ENCODE data around the gene FOXS1. TPM values are rescaled to one million over a fixed set of nuclear protein-coding genes. Genes with fewer than 3 reads are reported as not detected.
"Not testable (repeated sequence)": the region's sequence is repeated elsewhere in the genome, so short reads cannot be mapped to it uniquely, and the experiment has no call there.

The FOXS1 gene
- total RNA-seq, 1 experiment from 2014 or later: not detected

- POLR2A ChIA-PET (ENCODE audit: low non-redundant PET): interaction anchor here (0.5 kb wide), 1 partner anchor 23 kb away, joined by 7 read pairs; no protein-coding TSS in a partner anchor
These were observed 15.7 kb downstream of the FOXS1 start for GRCh38 chr20:31829731-31830130.

GRCh38 chr20:31828016-31828415 is 17.4 kb downstream of the FOXS1 start:
- DNase-seq (ENCODE audit: low spot score); POLR2A ChIA-PET (ENCODE audit: low non-redundant PET); H3K27ac ChIP-seq (ENCODE audit: low read depth, low read length, poor library complexity, severe bottlenecking); BruUV-seq (replicated peaks); H3K4me3 ChIP-seq (ENCODE audit: low read depth, low read length, poor library complexity, severe bottlenecking); H3K36me3 ChIP-seq (ENCODE audit: insufficient read depth, low read length, poor library complexity, severe bottlenecking); H3K27me3 ChIP-seq (replicated peaks; ENCODE audit: insufficient read depth, low read depth, low read length, poor library complexity); H3K4me1 ChIP-seq (ENCODE audit: insufficient read depth, low read length, poor library complexity, severe bottlenecking); H3K9me3 ChIP-seq (ENCODE audit: low read depth, low read length, poor library complexity, severe bottlenecking): not testable (repeated sequence)
- intact Hi-C loops (cut with micrococcal nuclease; ENCODE audit: unreplicated experiment): loop anchor here (10.0 kb wide), 1 partner anchor 827 kb away; no protein-coding TSS in a partner anchor
- CTCF ChIA-PET: interaction anchor here (0.7 kb wide), 1 partner anchor 12 kb away, joined by 4 read pairs; no protein-coding TSS in a partner anchor

More at GRCh38 chr20:31829731-31830130, 15.7 kb downstream of the FOXS1 start:
- H3K27ac ChIP-seq (ENCODE audit: low read depth, low read length, poor library complexity, severe bottlenecking): no peak overlapping the region
- H3K36me3 ChIP-seq (ENCODE audit: insufficient read depth, low read length, poor library complexity, severe bottlenecking): no peaks in the 10 kb centered on the region
- BruUV-seq (replicated peaks): no TSS peak
- no peak overlapping the region for H3K4me3 ChIP-seq (ENCODE audit: low read depth, low read length, poor library complexity, severe bottlenecking)
- no peak for DNase-seq (ENCODE audit: low spot score)
- TF ChIP-seq, protein P1, sequence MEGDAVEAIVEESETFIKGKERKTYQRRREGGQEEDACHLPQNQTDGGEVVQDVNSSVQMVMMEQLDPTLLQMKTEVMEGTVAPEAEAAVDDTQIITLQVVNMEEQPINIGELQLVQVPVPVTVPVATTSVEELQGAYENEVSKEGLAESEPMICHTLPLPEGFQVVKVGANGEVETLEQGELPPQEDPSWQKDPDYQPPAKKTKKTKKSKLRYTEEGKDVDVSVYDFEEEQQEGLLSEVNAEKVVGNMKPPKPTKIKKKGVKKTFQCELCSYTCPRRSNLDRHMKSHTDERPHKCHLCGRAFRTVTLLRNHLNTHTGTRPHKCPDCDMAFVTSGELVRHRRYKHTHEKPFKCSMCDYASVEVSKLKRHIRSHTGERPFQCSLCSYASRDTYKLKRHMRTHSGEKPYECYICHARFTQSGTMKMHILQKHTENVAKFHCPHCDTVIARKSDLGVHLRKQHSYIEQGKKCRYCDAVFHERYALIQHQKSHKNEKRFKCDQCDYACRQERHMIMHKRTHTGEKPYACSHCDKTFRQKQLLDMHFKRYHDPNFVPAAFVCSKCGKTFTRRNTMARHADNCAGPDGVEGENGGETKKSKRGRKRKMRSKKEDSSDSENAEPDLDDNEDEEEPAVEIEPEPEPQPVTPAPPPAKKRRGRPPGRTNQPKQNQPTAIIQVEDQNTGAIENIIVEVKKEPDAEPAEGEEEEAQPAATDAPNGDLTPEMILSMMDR (conservative IDR thresholded peaks at IDR 0.05; ENCODE audit: low read depth, low read length): no peak
- H3K4me1 ChIP-seq (ENCODE audit: insufficient read depth, low read length, poor library complexity, severe bottlenecking): no peaks in the 10 kb centered on the region
- CTCF ChIA-PET: interaction anchor here (0.5 kb wide), 1 partner anchor 944 kb away, joined by 9 read pairs; no protein-coding TSS in a partner anchor
- H3K9me3 ChIP-seq (ENCODE audit: low read depth, low read length, poor library complexity, severe bottlenecking): no peaks in the 10 kb centered on the region
- intact Hi-C loops (cut with micrococcal nuclease; ENCODE audit: unreplicated experiment): loop anchor here (10.0 kb wide), 1 partner anchor 825 kb away; no protein-coding TSS in a partner anchor
- H3K27me3 ChIP-seq (replicated peaks; ENCODE audit: insufficient read depth, low read depth, low read length, poor library complexity): no peaks in the 10 kb centered on the region

DNA sequence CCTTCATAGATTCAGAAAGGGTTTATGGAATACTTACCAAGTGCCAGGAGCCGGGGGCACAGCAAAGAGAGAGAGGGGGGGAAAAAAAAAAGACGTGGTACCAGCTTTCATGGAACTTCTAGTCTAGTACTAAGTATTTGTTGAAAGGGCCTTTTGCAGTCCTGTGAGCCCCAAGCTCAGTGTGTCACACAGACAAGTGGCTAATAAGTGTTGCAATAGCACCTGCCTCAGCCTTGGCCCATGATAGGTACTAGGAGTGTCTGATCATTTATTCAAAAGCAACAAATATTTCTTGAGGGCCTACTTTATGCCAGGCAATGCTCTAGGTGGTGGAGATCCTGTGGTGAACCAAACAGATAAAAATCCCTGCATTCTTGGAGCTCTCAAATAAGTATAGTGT is 18.3 kb downstream of the FOXS1 start:
- no peak overlapping the region for H3K27ac ChIP-seq (ENCODE audit: low read depth, low read length, poor library complexity, severe bottlenecking)
- CTCF ChIA-PET: no interaction called here
- intact Hi-C loops (cut with micrococcal nuclease; ENCODE audit: unreplicated experiment): loop anchor here (10.0 kb wide), 1 partner anchor 828 kb away; no protein-coding TSS in a partner anchor
- POLR2A ChIA-PET (ENCODE audit: low non-redundant PET): no interaction called here
- H3K4me1 ChIP-seq (ENCODE audit: insufficient read depth, low read length, poor library complexity, severe bottlenecking): peaks cover 9% of the 10 kb centered on the region
- no peaks in the 10 kb centered on the region for H3K9me3 ChIP-seq (ENCODE audit: low read depth, low read length, poor library complexity, severe bottlenecking)
- TF ChIP-seq, protein P1 (conservative IDR thresholded peaks at IDR 0.05; ENCODE audit: low read depth, low read length): no peak
- TF ChIP-seq EZH2 (IDR thresholded peaks at IDR 0.05; ENCODE audit: borderline replicate concordance, low read depth, low read length, poor library complexity, severe bottlenecking): no peak
- DNase-seq (ENCODE audit: low spot score): no peak
- no peaks in the 10 kb centered on the region for H3K36me3 ChIP-seq (ENCODE audit: insufficient read depth, low read length, poor library complexity, severe bottlenecking)
- H3K27me3 ChIP-seq (replicated peaks; ENCODE audit: insufficient read depth, low read depth, low read length, poor library complexity): no peaks in the 10 kb centered on the region
- no peak overlapping the region for H3K4me3 ChIP-seq (ENCODE audit: low read depth, low read length, poor library complexity, severe bottlenecking)
- no TSS peak for BruUV-seq (replicated peaks)

- Histone ChIP-seq H3K9me3 (ENCODE audit: low read depth, low read length, poor library complexity, severe bottlenecking) (no peaks in the 10 kb centered on the region), H3K36me3 (ENCODE audit: insufficient read depth, low read length, poor library complexity, severe bottlenecking) (no peaks in the 10 kb centered on the region), H3K27ac (ENCODE audit: low read depth, low read length, poor library complexity, severe bottlenecking) (no peak overlapping the region), H3K27me3 (replicated peaks; ENCODE audit: insufficient read depth, low read depth, low read length, poor library complexity) (no peaks in the 10 kb centered on the region), H3K4me3 (ENCODE audit: low read depth, low read length, poor library complexity, severe bottlenecking) (no peak overlapping the region), H3K4me1 (ENCODE audit: insufficient read depth, low read length, poor library complexity, severe bottlenecking) (peaks cover 9% of the 10 kb centered on the region)
- BruUV-seq (replicated peaks): no TSS peak
- no peak for DNase-seq (ENCODE audit: low spot score)
- POLR2A ChIA-PET (ENCODE audit: low non-redundant PET): no interaction called here
- intact Hi-C loops (cut with micrococcal nuclease; ENCODE audit: unreplicated experiment): loop anchor here (10.0 kb wide), 1 partner anchor 829 kb away; no protein-coding TSS in a partner anchor
- CTCF ChIA-PET: no interaction called here
- TF ChIP-seq, protein P1 (conservative IDR thresholded peaks at IDR 0.05; ENCODE audit: low read depth, low read length): no peak
- TF ChIP-seq EZH2 (IDR thresholded peaks at IDR 0.05; ENCODE audit: borderline replicate concordance, low read depth, low read length, poor library complexity, severe bottlenecking): no peak
These were observed 19.3 kb downstream of the FOXS1 start for GRCh38 chr20:31826074-31826473.
